IPS-11a (cell line): Measurements from ENCODE around the gene PEAK3.

Source experiments
- H3K4me3 ChIP-seq: one replicate; pipeline ENCODE4 v1.5.1; 2013; ENCODE audit warnings: low read depth, low read length, control low read depth

PEAK3 gene

GRCh38 chr19:2252055-2252796, 29.7 kb downstream of the PEAK3 start:
- no peak overlapping the region for H3K4me3 ChIP-seq

GRCh38 chr19:2251106-2252054, 30.6 kb downstream of the PEAK3 start:
- no peak overlapping the region for H3K4me3 ChIP-seq

- no peak overlapping the region for H3K4me3 ChIP-seq
Observed at GRCh38 chr19:2250766-2251105, 31.2 kb downstream of the PEAK3 start.

- no peak overlapping the region for H3K4me3 ChIP-seq
Observed at GRCh38 chr19:2249880-2250765, 31.9 kb downstream of the PEAK3 start.

- no peak within 1 kb of the TSS for H3K4me3 ChIP-seq
Observed at GRCh38 chr19:2249010-2249866, 32.7 kb downstream of the PEAK3 start, which contains the start of gene AMH. AMH (plus strand) TSS chr19:2249323; CDS start chr19:2249333, 10 bp downstream.

- no peak overlapping the region for H3K4me3 ChIP-seq
Observed at GRCh38 chr19:2248136-2249009, 33.6 kb downstream of the PEAK3 start.

GRCh38 chr19:2247433-2248101, 34.4 kb downstream of the PEAK3 start:
- no peak overlapping the region for H3K4me3 ChIP-seq

- H3K4me3 ChIP-seq, result no peak overlapping the region
Observed at GRCh38 chr19:2246801-2247361, 35.1 kb downstream of the PEAK3 start.

- no peak overlapping the region for H3K4me3 ChIP-seq
Observed at GRCh38 chr19:2246014-2246620, 35.9 kb downstream of the PEAK3 start.

- no peak overlapping the region for H3K4me3 ChIP-seq
Observed at GRCh38 chr19:2245273-2245672, 36.7 kb downstream of the PEAK3 start.

GRCh38 chr19:2244486-2244885, 37.5 kb downstream of the PEAK3 start:
- H3K4me3 ChIP-seq, result no peak overlapping the region

GRCh38 chr19:2244125-2244411, 37.9 kb downstream of the PEAK3 start:
- H3K4me3 ChIP-seq, result no peak overlapping the region

- H3K4me3 ChIP-seq, result no peak overlapping the region
Observed at GRCh38 chr19:2243274-2244124, 38.5 kb downstream of the PEAK3 start.

- no peak overlapping the region for H3K4me3 ChIP-seq
Observed at GRCh38 chr19:2242816-2243215, 39.2 kb downstream of the PEAK3 start.

GRCh38 chr19:2242092-2242537, 39.9 kb downstream of the PEAK3 start:
- no peak overlapping the region for H3K4me3 ChIP-seq

- H3K4me3 ChIP-seq, result no peak overlapping the region
Observed at GRCh38 chr19:2240881-2241760, 40.9 kb downstream of the PEAK3 start.
